Globus pallidus (tissue), 1 donor: ENCODE measurements around the gene CMSS1.

Experiments used
- DNase-seq: peaks from one replicate; pipeline ENCODE4 v3.0.0-alpha.2; 2015; ENCODE audit warnings: low spot score

CMSS1 gene

DNA sequence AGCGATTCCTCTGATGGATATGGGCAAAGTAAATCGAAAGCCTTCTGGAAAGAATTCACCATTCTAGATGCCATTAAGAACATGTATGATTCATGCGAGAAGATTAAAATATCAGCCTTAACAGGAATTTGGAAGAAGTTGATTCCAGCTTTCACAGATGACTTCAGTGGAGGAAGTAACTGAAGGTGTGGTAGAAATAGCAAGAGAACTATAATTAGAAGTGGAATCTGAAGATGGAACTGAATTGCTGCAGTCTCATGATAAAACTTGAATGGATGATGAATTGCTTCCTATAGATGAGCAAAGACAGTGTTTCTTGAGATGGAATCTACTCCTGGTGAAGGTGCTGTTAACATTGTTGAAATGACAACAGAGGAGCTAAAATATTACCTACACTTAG lies 413.0 kb downstream of the CMSS1 start:
- DNase-seq, result no peak
